Fibroblast of villous mesenchyme (primary cell): ENCODE measurements around the gene NIPAL3. TPM values are rescaled to one million over a fixed set of nuclear protein-coding genes. Genes with fewer than 3 reads are reported as not detected.

ENCODE experiments used
- DNase-seq: peaks from one replicate; pipeline ENCODE4 v3.0.0-alpha.2; 2010; ENCODE audit warnings: low read depth
- H3K4me3 ChIP-seq: 2 replicates; pipeline ENCODE4 v1.5.1; 2011; ENCODE audit warnings: low read depth, mild to moderate bottlenecking, low read length
- CTCF ChIP-seq: IDR thresholded peaks from 2 replicates; pipeline ENCODE4 v1.5.1; 2012; ENCODE audit warnings: low read depth, mild to moderate bottlenecking, low read length; ENCODE audit not compliant: insufficient read depth
- total RNA-seq: library from RNA; depleted of rRNA; stranded (reverse); fragments of >200 nt; gene quantifications from 2 replicates; pipeline ENCODE4 v1.2.3, GENCODE V29; 2012

Gene NIPAL3
- total RNA-seq, 1 donor: 81.2 TPM

DNA sequence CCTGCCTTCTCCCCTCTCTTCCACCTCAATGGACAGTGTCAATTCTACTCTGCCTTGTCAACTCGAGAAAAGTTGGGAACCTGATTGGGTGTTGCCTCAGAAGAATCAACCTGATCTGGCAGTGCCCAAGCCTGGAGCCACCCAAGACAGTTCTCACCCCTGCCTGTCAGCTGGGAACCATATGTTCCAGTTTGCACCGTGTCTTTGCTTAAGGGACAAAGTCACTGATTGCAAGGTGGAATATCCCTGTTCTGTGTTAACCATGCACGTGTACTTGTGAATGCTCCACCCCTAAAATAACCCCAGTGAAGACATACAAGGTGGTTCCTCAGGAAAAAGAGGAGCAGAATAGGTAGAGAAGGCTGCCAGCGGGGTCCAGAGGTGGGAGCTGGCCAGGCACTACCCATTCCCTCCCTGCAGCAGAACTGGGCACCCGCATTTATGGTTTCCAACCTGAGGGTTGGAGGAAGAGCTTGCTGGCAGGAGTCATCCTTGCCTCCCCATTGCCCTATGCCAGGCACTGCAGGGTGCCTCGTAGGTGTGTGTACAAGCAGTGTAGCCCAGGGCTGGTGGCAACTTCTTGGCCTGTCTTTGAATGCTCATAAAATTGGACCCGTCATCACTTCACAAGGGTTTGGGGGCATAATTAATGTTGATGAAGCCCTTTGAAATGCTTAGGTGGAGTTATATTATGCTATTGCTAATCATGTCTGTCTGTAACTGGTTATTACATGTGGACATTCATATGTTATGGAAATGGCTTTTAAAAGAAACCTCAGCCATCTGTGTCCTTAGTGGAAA lies 11.3 kb downstream of the NIPAL3 start:
- no peak for DNase-seq
- TF ChIP-seq CTCF: no peak
- H3K4me3 ChIP-seq: no peak overlapping the region

DNA sequence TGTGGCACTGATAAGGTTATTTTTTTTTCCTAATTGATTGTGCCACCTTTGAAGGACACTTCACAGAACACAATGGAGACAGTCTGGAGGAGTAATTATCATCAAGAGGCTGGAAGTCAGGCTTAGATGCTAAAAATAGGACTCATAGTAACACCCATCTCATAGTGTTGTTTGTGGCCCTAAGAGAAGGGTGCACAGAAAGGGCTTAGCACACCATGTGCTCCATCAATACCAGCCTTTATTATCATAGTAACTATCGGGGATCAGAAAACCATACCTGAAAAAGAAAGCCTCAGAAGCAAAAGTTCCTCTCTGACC lies 11.9 kb downstream of the NIPAL3 start:
- no peak overlapping the region for H3K4me3 ChIP-seq
- no peak for TF ChIP-seq CTCF
- no peak for DNase-seq

DNA sequence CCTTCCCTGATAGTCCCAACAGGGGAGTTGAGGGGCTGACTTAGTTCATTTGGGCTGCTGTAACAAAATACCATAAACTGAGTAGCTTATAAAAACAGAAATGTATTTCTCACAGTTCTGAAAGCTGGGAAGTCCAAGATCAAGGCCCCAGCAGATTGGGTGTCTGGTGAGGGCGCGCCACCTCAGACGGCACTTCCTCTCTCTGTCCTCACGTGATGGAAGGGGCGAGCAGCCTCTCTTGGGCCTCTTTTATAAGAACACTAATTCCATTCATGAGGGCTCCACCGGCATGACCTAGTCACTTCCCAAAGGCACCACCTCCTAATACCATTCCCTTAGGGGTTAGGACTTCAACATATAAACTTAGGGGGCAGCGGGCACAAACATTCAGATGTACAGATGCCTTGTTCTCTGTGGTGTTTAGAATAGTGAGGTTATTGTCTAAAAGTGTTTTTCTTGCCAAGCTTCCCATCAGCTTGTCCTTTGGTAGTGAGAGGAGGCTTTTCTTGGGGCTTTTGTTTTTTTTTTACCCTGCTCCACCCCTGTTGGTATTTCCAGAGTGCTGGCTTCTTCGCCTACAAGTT lies 20.3 kb downstream of the NIPAL3 start:
- no peak for TF ChIP-seq CTCF
- H3K4me3 ChIP-seq: no peak overlapping the region
- no peak for DNase-seq

- no peak for TF ChIP-seq CTCF
- no peak overlapping the region for H3K4me3 ChIP-seq
- DNase-seq: peak; percentile 27
Measured at GRCh38 chr1:24437631-24438396, 22.2 kb downstream of the NIPAL3 start.

DNA sequence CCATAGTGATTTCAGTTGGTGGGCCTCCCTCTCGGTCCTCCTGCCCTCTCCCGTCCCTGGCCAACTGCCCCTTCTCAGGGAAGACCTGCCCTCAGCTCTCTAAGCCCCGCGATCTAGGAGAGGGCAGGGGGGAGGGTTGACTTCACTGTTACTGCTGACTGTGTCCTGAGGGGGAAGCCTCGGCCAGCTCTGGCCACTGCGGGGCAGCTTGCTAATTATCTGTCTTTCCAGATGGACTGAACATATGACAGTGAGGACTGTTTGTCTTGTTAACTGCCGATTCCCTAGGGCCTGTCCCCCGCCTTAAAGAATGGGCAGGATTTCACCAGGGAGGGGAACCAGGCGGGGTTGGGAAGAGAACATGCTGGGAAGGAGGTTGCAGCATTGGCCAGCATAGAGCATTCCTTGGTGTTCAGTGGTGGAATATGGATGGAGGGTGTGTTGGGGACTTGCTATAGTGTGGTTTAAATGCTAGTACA lies 22.9 kb downstream of the NIPAL3 start:
- DNase-seq: peak; percentile 37
- H3K4me3 ChIP-seq: no peak overlapping the region
- TF ChIP-seq CTCF: no peak

DNA sequence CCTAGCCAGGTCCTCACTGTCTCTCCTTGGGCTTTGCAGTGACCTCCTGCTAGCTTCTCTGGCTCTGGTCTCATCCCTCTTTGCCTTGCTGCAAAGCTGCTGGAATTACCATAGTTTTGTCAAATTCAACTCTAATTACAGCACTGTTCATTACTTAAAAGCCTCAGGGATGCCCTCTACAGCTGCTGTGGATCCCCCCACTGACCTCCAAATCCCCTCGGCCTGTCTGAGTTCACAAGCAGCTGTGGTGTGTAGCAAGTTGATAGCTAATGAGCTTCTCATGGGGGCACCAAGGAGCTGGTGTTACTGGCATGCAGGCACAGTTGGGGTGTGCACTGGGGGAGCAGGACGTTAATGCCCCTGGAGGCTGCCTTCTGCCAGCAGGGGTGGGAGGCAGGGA lies 24.8 kb downstream of the NIPAL3 start:
- DNase-seq: no peak
- TF ChIP-seq CTCF: no peak
- no peak overlapping the region for H3K4me3 ChIP-seq
